Stimulated activated naive B cell treated with anti-CD40 and anti-IgM and Interleukin-4, amounts not matched to agents 10 μg/mL and 1 μg/mL and 100 μg/mL, for 72 hours (primary cell): ENCODE data around the gene PER1.

Experiments
- ATAC-seq, 2 donors: fragments of 150-1000 bp; cut with Tn5 transposase; replicated peaks; 2 replicates each; pipeline ENCODE4 v1.10.0; 2021; ENCODE audit warnings: moderate library complexity in 1 of 2
- DNase-seq: peaks from one replicate; pipeline ENCODE4 v3.0.0; 2021
- H3K27ac Mint-ChIP-seq: one replicate; pipeline ENCODE4 v1.8.0; 2022; ENCODE audit warnings: mild to moderate bottlenecking, mixed read lengths
- H3K27me3 Mint-ChIP-seq, 2 donors: one replicate each; pipeline ENCODE4 v1.8.0; 2022; ENCODE audit warnings: mixed read lengths in 2 of 2
- H3K36me3 Mint-ChIP-seq, 2 donors: one replicate each; pipeline ENCODE4 v1.8.0; 2022; ENCODE audit warnings: mixed read lengths in 2 of 2, mild to moderate bottlenecking in 1 of 2
- H3K4me1 Mint-ChIP-seq, 2 donors: one replicate each; pipeline ENCODE4 v1.8.0; 2022; ENCODE audit warnings: mixed read lengths in 2 of 2, mild to moderate bottlenecking in 1 of 2
- H3K4me3 Mint-ChIP-seq, 2 donors: one replicate each; pipeline ENCODE4 v1.8.0; 2022; ENCODE audit warnings: mild to moderate bottlenecking in 2 of 2, mixed read lengths in 2 of 2, moderate library complexity in 1 of 2
- H3K9me3 Mint-ChIP-seq, 2 donors: one replicate each; pipeline ENCODE4 v1.8.0; 2022; ENCODE audit warnings: mixed read lengths in 2 of 2, mild to moderate bottlenecking in 1 of 2

Gene PER1

DNA sequence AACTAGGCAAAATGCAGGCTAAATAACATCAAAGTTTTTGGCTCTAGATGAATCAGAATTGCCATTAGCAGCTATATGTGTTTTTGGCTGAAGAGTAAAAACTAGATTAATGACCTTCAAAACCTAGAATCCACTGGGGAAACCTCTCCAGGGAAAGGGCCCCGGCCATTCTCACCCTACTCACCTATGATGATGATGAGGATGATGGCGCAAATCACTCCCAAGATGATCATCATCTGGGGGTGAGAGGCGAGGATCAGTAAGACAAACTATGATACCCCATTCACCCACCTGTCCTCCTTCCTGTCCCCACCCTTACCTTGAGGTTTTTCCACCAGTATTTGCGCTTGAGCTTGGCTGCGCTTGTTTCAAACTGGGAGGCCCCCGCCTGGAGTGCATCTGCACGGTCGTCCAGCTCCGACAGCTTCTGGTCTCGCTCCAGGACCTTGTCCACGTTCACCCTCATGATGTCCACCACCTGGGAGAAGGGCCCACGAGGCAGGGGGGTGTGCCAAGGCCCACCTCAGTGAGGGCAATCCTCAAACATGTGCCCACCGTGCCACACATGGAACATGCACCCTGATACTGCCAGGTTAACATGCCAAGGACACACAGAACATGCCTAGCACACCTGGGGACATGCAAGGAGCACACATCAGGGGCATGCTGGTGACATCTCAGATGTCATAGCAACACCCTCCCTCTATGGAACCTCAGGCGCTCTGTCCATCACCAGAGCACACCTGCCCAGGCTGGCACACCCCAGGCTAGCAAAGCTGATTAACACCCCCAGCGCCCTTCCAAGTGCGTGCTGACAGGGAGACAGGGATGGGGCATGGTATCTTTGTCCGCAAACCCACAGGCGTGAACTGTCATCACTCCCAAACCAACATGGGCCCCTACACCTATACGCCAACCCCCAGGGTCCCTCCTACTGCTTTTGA is 9.4 kb upstream of the PER1 start:
- peak overlapping the region; percentile 93 for H3K27ac Mint-ChIP-seq
- H3K4me1 Mint-ChIP-seq: peaks cover 46 to 61% of the 10 kb centered on the region in 2 donors
- DNase-seq (no peak), ATAC-seq (peak in 1 of 2 donors; percentile 1)
- peaks cover 13 to 28% of the 10 kb centered on the region in 2 donors for H3K36me3 Mint-ChIP-seq
- H3K4me3 Mint-ChIP-seq: peak overlapping the region; percentile 84 to 89
- H3K9me3 Mint-ChIP-seq: no peaks in the 10 kb centered on the region
- H3K27me3 Mint-ChIP-seq: no peaks in the 10 kb centered on the region

DNA sequence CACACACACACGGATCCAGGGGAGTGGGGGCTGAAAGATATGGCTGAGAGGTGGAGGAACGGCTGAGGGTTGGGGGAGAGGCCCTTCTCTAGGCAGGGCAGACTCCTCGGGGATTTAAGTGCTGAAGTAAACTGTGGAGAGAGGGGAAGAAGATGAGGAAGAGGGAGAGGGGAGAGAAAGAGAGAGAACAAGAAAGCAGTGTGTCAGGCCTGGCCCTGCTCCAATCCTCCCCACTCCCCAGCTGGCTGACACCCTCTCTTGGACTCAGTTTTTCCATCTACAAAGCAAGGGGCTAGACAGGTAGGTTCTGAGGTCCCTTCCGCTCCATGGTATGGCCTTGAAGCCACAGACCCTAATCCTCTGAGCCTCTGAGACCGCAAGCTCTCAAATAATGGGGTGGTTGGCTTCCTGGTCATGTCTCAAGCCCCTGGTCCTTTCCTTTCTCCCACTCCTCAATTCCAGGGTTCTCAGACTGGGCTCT is 8.6 kb upstream of the PER1 start:
- DNase-seq: no peak
- Mint-ChIP-seq H3K27me3 (no peaks in the 10 kb centered on the region), H3K36me3 (peaks cover 13 to 28% of the 10 kb centered on the region in 2 donors), H3K4me1 (peaks cover 46 to 61% of the 10 kb centered on the region in 2 donors), H3K4me3 (peak overlapping the region; percentile 17 to 84), H3K27ac (peak overlapping the region; percentile 93), H3K9me3 (no peaks in the 10 kb centered on the region)
- ATAC-seq: no peak

DNA sequence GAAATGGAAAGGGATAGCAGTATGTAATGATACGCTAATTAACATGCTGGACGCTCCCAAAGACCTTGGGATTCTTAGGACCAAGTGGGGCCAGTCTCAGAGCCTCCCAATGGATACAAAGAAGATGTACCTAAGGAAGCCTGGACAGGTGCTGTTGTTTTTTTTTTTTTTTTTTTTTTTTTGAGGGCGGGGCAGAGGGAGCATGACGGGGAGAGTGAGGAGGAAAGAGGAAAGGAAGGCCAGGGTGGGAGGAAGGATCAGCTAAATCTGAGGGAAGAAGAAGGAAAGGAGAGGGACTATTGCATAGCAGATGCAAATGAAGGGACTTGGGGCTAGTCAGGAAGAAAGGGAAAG is 8.0 kb upstream of the PER1 start:
- ATAC-seq: no peak
- no peak for DNase-seq
- peaks cover 46 to 61% of the 10 kb centered on the region in 2 donors for H3K4me1 Mint-ChIP-seq
- peak overlapping the region in 1 of 2 donors; percentile 46 for H3K4me3 Mint-ChIP-seq
- no peaks in the 10 kb centered on the region for H3K27me3 Mint-ChIP-seq
- peak overlapping the region; percentile 93 for H3K27ac Mint-ChIP-seq
- H3K9me3 Mint-ChIP-seq: no peaks in the 10 kb centered on the region
- peaks cover 13 to 28% of the 10 kb centered on the region in 2 donors for H3K36me3 Mint-ChIP-seq

GRCh38 chr17:8159459-8160223 is 7.4 kb upstream of the PER1 start:
- ATAC-seq: no peak
- Mint-ChIP-seq H3K27me3 (no peaks in the 10 kb centered on the region), H3K4me3 (no peak overlapping the region), H3K9me3 (no peaks in the 10 kb centered on the region), H3K27ac (no peak overlapping the region), H3K36me3 (peaks cover 13 to 28% of the 10 kb centered on the region in 2 donors), H3K4me1 (peaks cover 44 to 58% of the 10 kb centered on the region in 2 donors)
- no peak for DNase-seq

DNA sequence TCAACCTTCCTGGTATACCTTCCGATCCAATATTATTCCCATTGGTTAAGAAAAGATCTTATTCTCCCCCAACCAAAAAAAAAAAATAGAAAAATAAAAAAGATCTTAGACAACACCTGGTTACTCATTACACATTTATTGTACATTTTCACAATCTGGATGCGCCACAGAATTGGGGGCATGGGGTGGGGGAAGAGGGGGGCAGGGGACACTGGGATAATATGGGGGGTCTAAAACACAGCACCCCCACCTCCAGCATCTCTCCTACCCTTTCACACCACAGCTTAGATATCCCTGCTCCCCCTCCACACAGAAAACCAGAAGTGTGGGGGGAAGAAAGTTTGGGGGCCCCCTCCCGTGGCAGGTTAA is 6.8 kb upstream of the PER1 start:
- Mint-ChIP-seq H3K4me1 (peaks cover 43 to 51% of the 10 kb centered on the region in 2 donors), H3K27ac (peak overlapping the region; percentile 79), H3K36me3 (peaks cover 13 to 28% of the 10 kb centered on the region in 2 donors), H3K4me3 (no peak overlapping the region), H3K9me3 (no peaks in the 10 kb centered on the region), H3K27me3 (no peaks in the 10 kb centered on the region)
- ATAC-seq (no peak), DNase-seq (no peak)

- Mint-ChIP-seq H3K4me1 (peaks cover 43 to 46% of the 10 kb centered on the region in 2 donors), H3K27ac (peak overlapping the region; percentile 79), H3K36me3 (peaks cover 15 to 30% of the 10 kb centered on the region in 2 donors), H3K27me3 (no peaks in the 10 kb centered on the region), H3K4me3 (peak overlapping the region; percentile 8 to 69), H3K9me3 (no peaks in the 10 kb centered on the region)
- ATAC-seq (peak; percentile 20 to 27), DNase-seq (peak; percentile 80)
Observed at GRCh38 chr17:8158267-8159031, 6.2 kb upstream of the PER1 start.

- peaks cover 11 to 30% of the 10 kb centered on the region in 2 donors for H3K36me3 Mint-ChIP-seq
- H3K9me3 Mint-ChIP-seq: no peaks in the 10 kb centered on the region
- no peaks in the 10 kb centered on the region for H3K27me3 Mint-ChIP-seq
- peak; percentile 100 for DNase-seq
- peak; percentile 79 to 86 for ATAC-seq
- H3K27ac Mint-ChIP-seq: no peak overlapping the region
- peaks cover 30 to 42% of the 10 kb centered on the region in 2 donors for H3K4me1 Mint-ChIP-seq
- no peak overlapping the region for H3K4me3 Mint-ChIP-seq
Observed at GRCh38 chr17:8156246-8156992, 4.2 kb upstream of the PER1 start.

DNA sequence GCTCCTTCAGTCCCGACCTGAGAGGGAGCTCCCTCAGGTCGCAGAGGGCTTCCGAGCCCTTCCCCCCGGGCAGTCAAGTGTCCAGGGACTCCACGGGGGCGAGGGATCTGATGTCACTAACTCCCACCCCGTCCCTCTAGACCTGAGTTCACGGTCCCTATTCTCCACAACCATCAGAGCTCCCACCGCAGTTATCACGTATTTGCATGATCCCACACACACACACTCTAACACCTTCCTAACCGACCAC is 3.7 kb upstream of the PER1 start:
- Mint-ChIP-seq H3K4me3 (no peak overlapping the region), H3K4me1 (peaks cover 25 to 39% of the 10 kb centered on the region in 2 donors), H3K36me3 (peaks cover 11 to 29% of the 10 kb centered on the region in 2 donors), H3K27ac (no peak overlapping the region), H3K27me3 (no peaks in the 10 kb centered on the region), H3K9me3 (no peaks in the 10 kb centered on the region)
- DNase-seq (no peak), ATAC-seq (peak in 1 of 2 donors; percentile 5)

GRCh38 chr17:8155231-8155995 is 3.2 kb upstream of the PER1 start:
- no peaks in the 10 kb centered on the region for H3K27me3 Mint-ChIP-seq
- no peak overlapping the region for H3K4me3 Mint-ChIP-seq
- no peak for ATAC-seq
- no peak overlapping the region for H3K27ac Mint-ChIP-seq
- no peak for DNase-seq
- H3K4me1 Mint-ChIP-seq: peaks cover 20 to 39% of the 10 kb centered on the region in 2 donors
- H3K9me3 Mint-ChIP-seq: no peaks in the 10 kb centered on the region
- H3K36me3 Mint-ChIP-seq: peaks cover 11 to 24% of the 10 kb centered on the region in 2 donors

DNA sequence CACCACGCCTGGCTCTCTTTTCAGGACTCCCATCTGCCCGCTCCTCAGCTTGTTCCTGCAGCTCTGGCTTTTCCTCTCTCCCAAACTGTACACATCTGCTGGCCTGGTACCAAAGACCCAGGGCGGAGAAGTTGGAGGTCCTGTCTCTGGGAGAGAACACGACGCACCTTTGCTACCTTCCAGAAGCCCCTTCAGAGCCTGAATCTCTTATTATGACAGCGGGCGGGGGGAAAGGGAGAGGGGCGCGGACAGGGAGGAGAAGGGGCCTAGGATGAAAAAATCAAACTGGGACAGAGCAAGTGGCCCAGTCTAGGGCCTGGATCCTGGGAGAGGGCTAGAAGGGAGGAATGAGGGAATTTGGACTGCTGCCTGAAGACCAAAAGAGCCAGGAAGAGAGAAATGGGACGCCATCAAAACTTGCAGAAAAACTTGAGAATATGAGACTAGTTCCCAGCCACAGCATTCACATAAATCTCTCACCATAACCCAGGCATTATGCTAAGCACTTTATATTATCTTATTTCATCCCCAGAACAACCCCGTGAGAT is 2.5 kb upstream of the PER1 start:
- ATAC-seq: no peak
- H3K9me3 Mint-ChIP-seq: no peaks in the 10 kb centered on the region
- peaks cover 8 to 24% of the 10 kb centered on the region in 2 donors for H3K36me3 Mint-ChIP-seq
- no peaks in the 10 kb centered on the region for H3K27me3 Mint-ChIP-seq
- peaks cover 13 to 39% of the 10 kb centered on the region in 2 donors for H3K4me1 Mint-ChIP-seq
- no peak for DNase-seq
- no peak overlapping the region for H3K27ac Mint-ChIP-seq
- H3K4me3 Mint-ChIP-seq: peak overlapping the region in 1 of 2 donors; percentile 63

- H3K4me3 Mint-ChIP-seq: peak overlapping the region in 1 of 2 donors; percentile 73
- H3K27me3 Mint-ChIP-seq: no peaks in the 10 kb centered on the region
- peaks cover 9 to 39% of the 10 kb centered on the region in 2 donors for H3K4me1 Mint-ChIP-seq
- ATAC-seq (no peak), DNase-seq (peak; percentile 77)
- peaks cover 10 to 25% of the 10 kb centered on the region in 2 donors for H3K36me3 Mint-ChIP-seq
- no peaks in the 10 kb centered on the region for H3K9me3 Mint-ChIP-seq
- H3K27ac Mint-ChIP-seq: peak overlapping the region; percentile 89
Observed at GRCh38 chr17:8153957-8154607, 1.9 kb upstream of the PER1 start.

- no peaks in the 10 kb centered on the region for H3K9me3 Mint-ChIP-seq
- no peaks in the 10 kb centered on the region for H3K27me3 Mint-ChIP-seq
- H3K27ac Mint-ChIP-seq: peak overlapping the region; percentile 94
- DNase-seq (peak; percentile 39), ATAC-seq (no peak)
- H3K4me1 Mint-ChIP-seq: peaks cover 4 to 35% of the 10 kb centered on the region in 2 donors
- peaks cover 9 to 24% of the 10 kb centered on the region in 2 donors for H3K36me3 Mint-ChIP-seq
- H3K4me3 Mint-ChIP-seq: peak overlapping the region; percentile 71 to 74
Observed at GRCh38 chr17:8153525-8153956, 1.3 kb upstream of the PER1 start.
